Neural cell (in vitro differentiated cells): ENCODE data around the gene ADAMTS18. TPM values are rescaled to one million over a fixed set of nuclear protein-coding genes. Genes with fewer than 3 reads are reported as not detected.

Experiments
- H2AFZ ChIP-seq: fragments of 200-600, 300-800 bp; sonication (generic), shearing (Covaris generic); 2 replicates; pipeline ENCODE4 v1.6.0; 2014; ENCODE audit warnings: low read depth, mild to moderate bottlenecking, antibody characterized with exemption, low read length, moderate library complexity
- H3F3A ChIP-seq: fragments of 200-600 bp; shearing (Covaris generic); 2 replicates; pipeline ENCODE4 v1.6.1; 2016; ENCODE audit warnings: mild to moderate bottlenecking, moderate library complexity, mixed read lengths, antibody characterized with exemption, low read length; ENCODE audit not compliant: insufficient read depth, poor library complexity, severe bottlenecking
- H3K27ac ChIP-seq: fragments of 200-600, 300-800 bp; sonication (generic), shearing (Covaris generic); 2 replicates; pipeline ENCODE4 v1.5.1; 2014; ENCODE audit warnings: mild to moderate bottlenecking, low read length, moderate library complexity
- H3K27me3 ChIP-seq: fragments of 300-800, 200-600 bp; sonication (generic), shearing (Covaris generic); 2 replicates; pipeline ENCODE4 v1.6.0; 2014; ENCODE audit warnings: mild to moderate bottlenecking, low read depth, low read length, moderate library complexity; ENCODE audit not compliant: insufficient read depth
- H3K36me3 ChIP-seq: fragments of 300-800, 200-600 bp; sonication (generic), shearing (Covaris generic); 2 replicates; pipeline ENCODE4 v1.5.1; 2014; ENCODE audit warnings: mild to moderate bottlenecking, antibody characterized with exemption, low read length, moderate library complexity; ENCODE audit not compliant: insufficient read depth
- H3K4me2 ChIP-seq: fragments of 300-800, 200-600 bp; sonication (generic), shearing (Covaris generic); 2 replicates; pipeline ENCODE4 v1.6.0; 2014; ENCODE audit warnings: mild to moderate bottlenecking, low read length
- H3K4me3 ChIP-seq: fragments of 300-800, 200-600 bp; sonication (generic), shearing (Covaris generic); 2 replicates; pipeline ENCODE4 v1.5.1; 2014; ENCODE audit warnings: mild to moderate bottlenecking, low read length, moderate library complexity
- H3K79me2 ChIP-seq: fragments of 200-600 bp; shearing (Covaris generic); replicated peaks from 2 replicates; pipeline ENCODE4 v1.6.0; 2014; ENCODE audit warnings: mild to moderate bottlenecking, low read length, moderate library complexity; ENCODE audit not compliant: insufficient read depth
- H3K9ac ChIP-seq: fragments of 300-800, 200-600 bp; sonication (generic), shearing (Covaris generic); 2 replicates; pipeline ENCODE4 v1.6.1; 2016; ENCODE audit warnings: mild to moderate bottlenecking, low read length, mixed read lengths
- H3K9me2 ChIP-seq: fragments of 200-600 bp; shearing (Covaris generic); 2 replicates; pipeline ENCODE4 v1.6.1; 2016; ENCODE audit warnings: mild to moderate bottlenecking, low read length, mixed read lengths; ENCODE audit not compliant: insufficient read depth
- H3K9me3 ChIP-seq: fragments of 200-600, 300-800 bp; sonication (generic), shearing (Covaris generic); 2 replicates; pipeline ENCODE4 v1.6.1; 2016; ENCODE audit warnings: mild to moderate bottlenecking, mixed run types, low read length, moderate library complexity, mixed read lengths
- H4K20me1 ChIP-seq: fragments of 200-600 bp; shearing (Covaris generic); 2 replicates; pipeline ENCODE4 v1.6.1; 2016; ENCODE audit warnings: mild to moderate bottlenecking, mixed run types; ENCODE audit not compliant: insufficient read depth
- EP300 ChIP-seq: fragments of 450-650 bp; conservative IDR thresholded peaks from 2 replicates; pipeline ENCODE4 v1.6.1; 2014; ENCODE audit warnings: antibody characterized with exemption, mild to moderate bottlenecking, moderate library complexity; ENCODE audit not compliant: poor library complexity, severe bottlenecking
- EZH2 ChIP-seq: fragments of 200-600, 300-800 bp; shearing (Covaris generic), sonication (generic); IDR thresholded peaks from 2 replicates; pipeline ENCODE4 v1.6.1; 2014; ENCODE audit warnings: antibody characterized with exemption, low read length, borderline replicate concordance, mild to moderate bottlenecking; ENCODE audit not compliant: insufficient read depth, poor library complexity, severe bottlenecking
- MXI1 ChIP-seq: fragments of 450-650 bp; conservative IDR thresholded peaks from 2 replicates; pipeline ENCODE4 v1.6.1; 2014; ENCODE audit warnings: antibody characterized with exemption, mild to moderate bottlenecking; ENCODE audit not compliant: poor library complexity, severe bottlenecking
- POLR2AphosphoS5 ChIP-seq: IDR thresholded peaks from 2 replicates; pipeline ENCODE4 v1.6.1; 2012
- RAD21 ChIP-seq: fragments of 450-650 bp; conservative IDR thresholded peaks from 2 replicates; pipeline ENCODE4 v1.6.1; 2014; ENCODE audit warnings: antibody characterized with exemption, mild to moderate bottlenecking, moderate library complexity
- SMC3 ChIP-seq: fragments of 450-650 bp; conservative IDR thresholded peaks from 2 replicates; pipeline ENCODE4 v1.6.1; 2014; ENCODE audit warnings: antibody characterized with exemption, mild to moderate bottlenecking, moderate library complexity; ENCODE audit not compliant: poor library complexity
- TAF1 ChIP-seq: IDR thresholded peaks from 2 replicates; pipeline ENCODE4 v1.6.1; 2012; ENCODE audit warnings: low read depth
- polyA plus RNA-seq: library from polyadenylated mRNA; depleted of rRNA; stranded (reverse); fragments of >200 nt; gene quantifications from 2 replicates; pipeline ENCODE4 v1.2.3, GENCODE V29; 2014
- TF ChIP-seq, protein P1 (sequence below): fragments of 450-650 bp; IDR thresholded peaks from 2 replicates; pipeline ENCODE4 v1.5.1; 2014; ENCODE audit warnings: antibody characterized with exemption, mild to moderate bottlenecking, moderate library complexity; ENCODE audit not compliant: poor library complexity, severe bottlenecking

The ADAMTS18 gene
- polyA plus RNA-seq, 1 donor from 2014 or later, result 1.3 TPM

DNA sequence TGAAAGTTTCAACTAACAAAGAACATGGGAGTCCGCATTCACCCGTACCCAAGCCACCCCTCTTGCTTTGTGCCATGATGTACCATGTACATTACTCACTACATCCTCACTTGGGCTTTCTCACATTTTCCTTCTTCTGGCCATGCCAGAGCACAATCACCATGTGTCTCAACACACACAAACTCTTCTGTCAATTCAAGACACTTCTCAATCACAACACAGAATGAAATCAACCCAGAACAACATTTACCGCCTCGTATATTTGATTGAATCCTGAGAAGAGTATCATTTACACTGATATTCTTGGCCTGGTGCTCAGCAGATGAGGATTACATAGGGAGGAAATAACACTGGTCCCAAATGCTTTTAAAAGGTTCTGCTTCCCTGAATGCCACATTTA lies 4.5 kb downstream of the ADAMTS18 start:
- H3K36me3 ChIP-seq, result no peaks in the 10 kb centered on the region
- no peaks in the 10 kb centered on the region for H3K9me2 ChIP-seq
- no peak for TF ChIP-seq POLR2AphosphoS5
- no peak for TF ChIP-seq EP300
- no peak for TF ChIP-seq TAF1
- H3K27ac ChIP-seq, result no peak overlapping the region
- H3K27me3 ChIP-seq, result peaks cover 42% of the 10 kb centered on the region
- H3F3A ChIP-seq, result no peaks in the 10 kb centered on the region
- no peak overlapping the region for H2AFZ ChIP-seq
- no peaks in the 10 kb centered on the region for H3K9me3 ChIP-seq
- H3K79me2 ChIP-seq, result no peaks in the 10 kb centered on the region
- no peak overlapping the region for H3K4me2 ChIP-seq
- no peaks in the 10 kb centered on the region for H4K20me1 ChIP-seq
- H3K9ac ChIP-seq, result no peak overlapping the region
- H3K4me3 ChIP-seq, result no peak overlapping the region

DNA sequence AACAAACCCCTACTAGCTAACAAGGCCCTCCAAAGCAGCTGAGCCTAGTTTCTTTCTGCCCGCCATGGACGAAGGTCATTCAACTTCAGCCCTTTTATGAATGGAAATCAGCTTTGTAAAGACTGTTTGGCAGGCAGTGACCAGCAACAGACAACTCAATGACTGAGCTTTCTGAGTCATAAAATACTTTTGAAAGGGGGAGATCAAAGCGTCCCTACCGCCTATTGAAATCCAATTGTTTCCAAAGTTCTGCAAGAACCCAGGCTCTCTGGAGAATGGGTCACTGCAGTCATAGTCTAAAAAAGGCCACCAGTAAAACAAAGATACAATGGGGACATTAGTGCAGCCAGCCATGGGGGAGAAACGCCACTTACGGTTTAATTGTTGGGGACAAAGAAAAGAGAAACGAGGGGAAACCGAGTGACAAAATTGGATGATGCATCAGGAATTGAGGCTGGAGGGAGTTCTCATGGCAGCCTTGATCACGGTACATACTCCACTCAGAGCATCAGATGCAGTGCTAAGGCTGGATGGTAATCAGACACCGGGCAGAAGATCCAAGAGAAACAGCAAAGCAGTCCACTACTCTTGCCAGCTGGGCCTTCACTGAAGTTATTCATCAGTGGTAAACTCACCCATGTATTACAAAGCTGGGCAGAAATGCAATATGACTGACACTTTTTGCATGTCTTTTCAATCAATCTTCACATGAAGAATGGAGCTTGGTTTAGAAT lies 9.8 kb downstream of the ADAMTS18 start:
- Histone ChIP-seq H3K9me2 (no peaks in the 10 kb centered on the region), H3K36me3 (no peaks in the 10 kb centered on the region)

DNA sequence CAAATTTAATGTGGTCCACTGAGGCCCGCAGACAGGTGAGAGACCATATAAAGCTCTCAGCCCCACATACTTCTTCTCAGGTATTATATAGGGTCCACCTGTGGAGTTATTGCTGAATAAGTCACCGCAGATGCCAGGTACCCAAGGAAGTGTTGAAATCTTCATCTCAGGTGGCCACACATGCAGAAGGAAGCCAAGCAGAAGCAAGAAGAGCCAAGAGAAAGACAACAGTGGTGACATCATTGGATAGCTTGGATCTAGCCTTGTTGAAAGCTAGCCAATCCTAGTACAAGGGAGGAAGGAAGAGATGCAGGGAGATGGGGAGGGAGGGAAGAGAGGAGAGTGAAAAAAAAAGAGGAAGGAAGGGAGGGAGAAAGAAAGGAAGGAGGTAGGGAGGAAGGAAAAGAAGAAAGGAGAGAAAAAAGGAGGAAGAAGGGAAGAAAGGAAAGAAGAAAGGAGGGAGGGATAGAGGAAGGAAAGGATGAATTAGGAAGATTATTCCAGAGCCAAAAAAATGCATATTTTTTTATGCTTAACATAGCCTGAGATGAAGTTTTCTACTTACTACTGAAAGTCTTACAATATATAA lies 12.5 kb downstream of the ADAMTS18 start:
- Histone ChIP-seq H4K20me1 (no peaks in the 10 kb centered on the region), H3K9me2 (no peaks in the 10 kb centered on the region), H3K27ac (no peak overlapping the region), H3K9me3 (no peaks in the 10 kb centered on the region), H2AFZ (no peak overlapping the region), H3K79me2 (no peaks in the 10 kb centered on the region), H3K9ac (no peak overlapping the region), H3K36me3 (no peaks in the 10 kb centered on the region), H3K27me3 (peaks cover 3% of the 10 kb centered on the region), H3K4me3 (no peak overlapping the region), H3F3A (no peaks in the 10 kb centered on the region), H3K4me2 (no peak overlapping the region)
- TF ChIP-seq TAF1 (no peak), EP300 (no peak), RAD21 (no peak), MXI1 (no peak), POLR2AphosphoS5 (no peak), SMC3 (no peak), EZH2 (no peak)

More for the DNA sequence above, 9.8 kb downstream of the ADAMTS18 start:
- TF ChIP-seq TAF1 (no peak), RAD21 (no peak), EZH2 (no peak), POLR2AphosphoS5 (no peak), EP300 (no peak), MXI1 (no peak)
- TF ChIP-seq, protein P1, sequence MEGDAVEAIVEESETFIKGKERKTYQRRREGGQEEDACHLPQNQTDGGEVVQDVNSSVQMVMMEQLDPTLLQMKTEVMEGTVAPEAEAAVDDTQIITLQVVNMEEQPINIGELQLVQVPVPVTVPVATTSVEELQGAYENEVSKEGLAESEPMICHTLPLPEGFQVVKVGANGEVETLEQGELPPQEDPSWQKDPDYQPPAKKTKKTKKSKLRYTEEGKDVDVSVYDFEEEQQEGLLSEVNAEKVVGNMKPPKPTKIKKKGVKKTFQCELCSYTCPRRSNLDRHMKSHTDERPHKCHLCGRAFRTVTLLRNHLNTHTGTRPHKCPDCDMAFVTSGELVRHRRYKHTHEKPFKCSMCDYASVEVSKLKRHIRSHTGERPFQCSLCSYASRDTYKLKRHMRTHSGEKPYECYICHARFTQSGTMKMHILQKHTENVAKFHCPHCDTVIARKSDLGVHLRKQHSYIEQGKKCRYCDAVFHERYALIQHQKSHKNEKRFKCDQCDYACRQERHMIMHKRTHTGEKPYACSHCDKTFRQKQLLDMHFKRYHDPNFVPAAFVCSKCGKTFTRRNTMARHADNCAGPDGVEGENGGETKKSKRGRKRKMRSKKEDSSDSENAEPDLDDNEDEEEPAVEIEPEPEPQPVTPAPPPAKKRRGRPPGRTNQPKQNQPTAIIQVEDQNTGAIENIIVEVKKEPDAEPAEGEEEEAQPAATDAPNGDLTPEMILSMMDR, result no peak
- Histone ChIP-seq H3K9me3 (no peaks in the 10 kb centered on the region), H3K9ac (no peak overlapping the region), H3K79me2 (no peaks in the 10 kb centered on the region), H2AFZ (no peak overlapping the region), H4K20me1 (no peaks in the 10 kb centered on the region), H3K27ac (no peak overlapping the region), H3F3A (no peaks in the 10 kb centered on the region), H3K27me3 (peaks cover 3% of the 10 kb centered on the region), H3K4me3 (no peak overlapping the region), H3K4me2 (no peak overlapping the region)
